Measurements from ENCODE around the gene ITGB1BP2. TPM values are rescaled to one million over a fixed set of nuclear protein-coding genes. Genes with fewer than 3 reads are reported as not detected.

ITGB1BP2 gene
- total RNA-seq, 1 experiment from 2014 or later = 3.5 TPM

- POLR2A ChIA-PET = no interaction called here
Measured at GRCh38 chrX:71320126-71320525, 18.6 kb downstream of the ITGB1BP2 start.

More at GRCh38 chrX:71320126-71320525, 18.6 kb downstream of the ITGB1BP2 start:
- no peak for ATAC-seq
- intact Hi-C loops (cut with micrococcal nuclease) = no loop called here
- no peak for DNase-seq (ENCODE audit: low read depth, low spot score)
- ChIA-PET RAD21 (ENCODE audit: low non-redundant PET in 1 of 2, low total read pairs in 2 of 2, uncharacterized antibody in 2 of 2, unreplicated experiment in 2 of 2) (no interaction called here), CTCF (no interaction called here)
- Histone ChIP-seq H3K9ac (ENCODE audit: low read length) (no peak overlapping the region), H3K36me3 (ENCODE audit: control insufficient read depth in 1 of 2, insufficient read depth in 2 of 2, low read length in 2 of 2) (no peaks in the 10 kb centered on the region), H3K9me3 (ENCODE audit: control insufficient read depth in 1 of 2, insufficient read depth in 1 of 2, low read depth in 1 of 2, low read length in 2 of 2) (no peaks in the 10 kb centered on the region), H2AFZ (ENCODE audit: low read depth, low read length, poor library complexity, severe bottlenecking) (no peak overlapping the region), H3K9me2 (ENCODE audit: insufficient read depth) (no peaks in the 10 kb centered on the region), H3K4me3 (replicated peaks in 1 of 2; ENCODE audit: low read depth in 1 of 2, low read length in 2 of 2) (no peak overlapping the region), H3K27me3 (ENCODE audit: insufficient read depth, low read length) (no peaks in the 10 kb centered on the region), H3K79me2 (ENCODE audit: insufficient read depth, low read length) (no peaks in the 10 kb centered on the region), H3K4me1 (ENCODE audit: control insufficient read depth in 1 of 2, insufficient read depth in 2 of 2, low read length in 2 of 2) (no peaks in the 10 kb centered on the region), H4K20me1 (ENCODE audit: insufficient read depth) (no peaks in the 10 kb centered on the region), H3K4me2 (ENCODE audit: low read length) (no peak overlapping the region), H3K27ac (ENCODE audit: low read depth, low read length) (no peak overlapping the region)
- no TSS peak for BruUV-seq (replicated peaks)
- TF ChIP-seq JUND (IDR thresholded peaks at IDR 0.05) (no peak), SRF (IDR thresholded peaks at IDR 0.05; ENCODE audit: low read depth) (no peak), ZFX (IDR thresholded peaks at IDR 0.05) (no peak), EZH2phosphoT487 (IDR thresholded peaks at IDR 0.05; ENCODE audit: borderline replicate concordance) (no peak), POLR2A (IDR thresholded peaks at IDR 0.05; ENCODE audit: borderline replicate concordance, extremely low read depth, insufficient read depth, insufficient read length) (no peak), ZBTB33 (IDR thresholded peaks at IDR 0.05; ENCODE audit: extremely low read depth, insufficient replicate concordance, low read length) (no peak), REST (IDR thresholded peaks at IDR 0.05; ENCODE audit: low read depth) (no peak), SP1 (IDR thresholded peaks at IDR 0.05; ENCODE audit: low read depth) (no peak)
- TF ChIP-seq, protein P1, sequence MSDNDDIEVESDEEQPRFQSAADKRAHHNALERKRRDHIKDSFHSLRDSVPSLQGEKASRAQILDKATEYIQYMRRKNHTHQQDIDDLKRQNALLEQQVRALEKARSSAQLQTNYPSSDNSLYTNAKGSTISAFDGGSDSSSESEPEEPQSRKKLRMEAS (IDR thresholded peaks at IDR 0.05) = no peak
